Stimulated activated CD8-positive, alpha-beta memory T cell treated with anti-CD3 and anti-CD28 coated beads, Interleukin-2, amount 100 ng/mL, for 48 hours (primary cell): ENCODE results near the gene CNNM3.

ENCODE experiments used
- DNase-seq, 2 donors: peaks; one replicate each; pipeline ENCODE4 v3.0.0-alpha.2; 2020; ENCODE audit warnings: low read depth in 2 of 2

Gene CNNM3

GRCh38 chr2:96877042-96877451 lies 61.0 kb downstream of the CNNM3 start:
- DNase-seq: no peak

- DNase-seq: no peak
Observed at GRCh38 chr2:96877631-96878092, 61.6 kb downstream of the CNNM3 start.

- no peak for DNase-seq
Observed at GRCh38 chr2:96878171-96878570, 62.1 kb downstream of the CNNM3 start.

GRCh38 chr2:96878796-96879544 lies 62.9 kb downstream of the CNNM3 start:
- no peak for DNase-seq

- no peak for DNase-seq
Observed at GRCh38 chr2:96879545-96880040, 63.5 kb downstream of the CNNM3 start.

- DNase-seq: no peak
Observed at GRCh38 chr2:96880891-96881273, 64.8 kb downstream of the CNNM3 start.

- no peak for DNase-seq
Observed at GRCh38 chr2:96881349-96882195, 65.5 kb downstream of the CNNM3 start.

GRCh38 chr2:96882230-96882629 lies 66.2 kb downstream of the CNNM3 start:
- no peak for DNase-seq

GRCh38 chr2:96882906-96883305 lies 66.8 kb downstream of the CNNM3 start:
- DNase-seq: no peak

- no peak for DNase-seq
Observed at GRCh38 chr2:96883306-96883705, 67.2 kb downstream of the CNNM3 start.
